ENCODE data around the gene TGIF1. TPM values are rescaled to one million over a fixed set of nuclear protein-coding genes. Genes with fewer than 3 reads are reported as not detected.

TGIF1 gene
- total RNA-seq, 1 donor: 56.0 TPM

DNA sequence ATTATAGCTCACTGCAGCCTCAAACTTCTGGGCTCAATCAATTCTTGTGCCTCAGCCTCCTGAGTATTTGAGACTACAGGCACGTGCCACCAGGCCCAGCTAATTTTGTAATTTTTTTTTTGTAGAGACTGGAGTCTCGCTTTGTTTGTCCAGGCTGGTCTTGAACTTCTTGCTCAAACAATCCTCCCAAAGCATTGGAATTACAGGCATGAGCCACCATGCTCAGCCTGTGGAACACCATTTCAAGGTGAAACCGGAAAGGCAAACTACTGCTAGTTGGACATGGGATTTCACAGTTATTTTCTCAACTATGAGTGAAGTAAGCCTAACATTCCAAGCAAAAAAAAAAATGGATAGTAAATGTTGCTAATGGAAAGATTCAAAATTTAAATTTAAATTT is 20.9 kb upstream of the TGIF1 start:
- DNase-seq (ENCODE audit: low read depth in 2 of 3, low spot score in 2 of 3): no peak

DNA sequence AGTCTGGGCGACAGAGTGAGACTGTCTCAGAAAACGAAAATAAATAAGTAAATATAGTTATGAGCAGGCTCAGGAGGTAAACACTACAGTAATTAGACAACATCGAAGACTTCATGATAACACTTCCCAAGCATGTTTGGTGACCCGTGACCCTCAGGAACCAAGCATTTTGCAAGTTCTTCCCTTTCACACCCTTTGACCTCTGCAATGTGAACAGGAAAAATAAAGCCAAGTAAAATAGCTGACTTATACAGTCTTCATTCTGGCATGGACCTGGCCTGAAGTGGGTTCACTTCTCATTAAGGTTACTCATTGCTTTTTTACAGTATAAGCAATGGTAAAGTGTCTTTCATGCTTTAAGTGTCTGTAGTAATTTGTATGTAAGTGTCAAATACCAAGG is 15.3 kb upstream of the TGIF1 start:
- no peak for DNase-seq (ENCODE audit: low read depth in 2 of 3, low spot score in 2 of 3)

GRCh38 chr18:3440341-3440740 is 9.6 kb upstream of the TGIF1 start:
- DNase-seq (ENCODE audit: low read depth in 2 of 3, low spot score in 2 of 3): no peak

DNA sequence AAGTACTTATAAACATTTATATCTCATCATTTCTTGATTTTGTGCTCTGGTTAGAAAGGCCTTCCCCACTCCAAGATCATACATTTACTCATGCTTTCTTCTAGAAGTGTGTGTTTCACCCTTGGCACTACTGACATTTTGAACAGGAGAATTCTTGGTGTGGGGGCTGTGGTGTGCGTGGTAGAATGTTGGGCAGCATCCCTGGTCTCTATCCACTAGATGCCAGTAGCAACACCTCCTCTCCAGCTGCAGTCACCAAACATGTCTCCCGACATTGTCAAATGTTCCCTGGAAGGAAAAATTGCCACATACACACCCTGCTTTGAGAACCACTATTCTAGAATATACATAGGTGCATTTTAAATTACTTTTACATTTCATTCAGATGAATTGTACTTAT is 8.7 kb upstream of the TGIF1 start:
- DNase-seq (ENCODE audit: low read depth in 2 of 3, low spot score in 2 of 3): peak in 1 of 3 donors; percentile 56

DNA sequence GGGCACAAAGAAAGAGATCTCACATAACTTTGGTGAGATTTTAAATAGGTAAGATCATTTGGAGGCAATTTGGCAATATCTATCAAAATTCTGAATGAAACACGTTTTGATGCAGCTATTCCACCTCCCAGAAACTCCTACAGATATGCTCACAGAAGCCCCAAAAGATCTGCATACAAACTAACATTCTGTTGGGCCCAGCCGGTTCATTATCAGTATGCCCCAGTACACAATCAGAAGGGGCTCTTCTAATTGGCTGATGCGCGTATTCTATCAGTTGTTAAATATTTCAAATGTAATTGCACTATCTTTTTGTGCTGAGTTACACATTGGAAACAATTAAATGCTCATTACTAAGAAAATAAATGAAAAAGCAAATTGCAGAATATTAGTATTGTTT is 7.1 kb upstream of the TGIF1 start:
- DNase-seq (ENCODE audit: low read depth in 2 of 3, low spot score in 2 of 3): no peak

GRCh38 chr18:3444296-3444695 is 5.7 kb upstream of the TGIF1 start:
- DNase-seq (ENCODE audit: low read depth in 2 of 3, low spot score in 2 of 3): no peak

GRCh38 chr18:3444954-3445353 is 5.0 kb upstream of the TGIF1 start:
- no peak for DNase-seq (ENCODE audit: low read depth in 2 of 3, low spot score in 2 of 3)

- DNase-seq (ENCODE audit: low read depth in 2 of 3, low spot score in 2 of 3): no peak
Observed at GRCh38 chr18:3447068-3447894, 2.7 kb upstream of the TGIF1 start.

GRCh38 chr18:3447895-3448837 is 1.8 kb upstream of the TGIF1 start:
- DNase-seq (ENCODE audit: low read depth in 2 of 3, low spot score in 2 of 3): peak; percentile 74 to 96 (median 95)

DNA sequence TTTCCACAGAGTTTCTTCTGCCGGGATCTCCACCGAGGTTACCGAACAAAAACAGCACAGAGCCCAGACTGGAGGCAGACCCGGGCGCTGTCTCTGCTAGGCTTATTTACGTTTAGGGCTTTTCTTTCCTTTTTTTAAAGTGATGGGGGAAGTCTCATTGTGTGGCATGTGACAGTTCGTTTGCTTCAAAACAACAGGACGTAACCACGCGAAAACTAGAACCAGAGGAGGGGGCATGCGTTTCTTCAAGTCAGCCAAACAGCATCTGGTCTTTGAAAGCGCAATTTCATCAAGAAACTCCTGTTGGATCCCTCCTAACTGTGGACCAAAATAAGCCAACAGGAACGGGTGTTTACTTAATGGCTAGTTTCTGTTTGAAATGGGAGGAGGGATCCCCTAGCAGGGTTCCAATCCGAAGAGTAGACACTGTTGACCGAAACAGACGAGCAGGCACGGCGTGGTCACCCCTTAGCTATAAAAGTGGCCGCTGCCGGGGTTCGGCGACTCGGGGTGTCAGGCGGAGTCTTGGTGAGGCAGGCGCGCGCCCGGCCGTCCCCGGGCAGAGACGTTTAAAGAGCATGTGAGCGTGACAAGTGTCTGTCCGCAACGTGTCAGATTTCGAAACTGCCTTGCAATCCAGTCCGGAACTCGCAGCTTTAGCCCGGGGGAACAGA is 997 bp upstream of the TGIF1 start:
- peak; percentile 69 to 91 (median 88) for DNase-seq (ENCODE audit: low read depth in 2 of 3, low spot score in 2 of 3)

DNA sequence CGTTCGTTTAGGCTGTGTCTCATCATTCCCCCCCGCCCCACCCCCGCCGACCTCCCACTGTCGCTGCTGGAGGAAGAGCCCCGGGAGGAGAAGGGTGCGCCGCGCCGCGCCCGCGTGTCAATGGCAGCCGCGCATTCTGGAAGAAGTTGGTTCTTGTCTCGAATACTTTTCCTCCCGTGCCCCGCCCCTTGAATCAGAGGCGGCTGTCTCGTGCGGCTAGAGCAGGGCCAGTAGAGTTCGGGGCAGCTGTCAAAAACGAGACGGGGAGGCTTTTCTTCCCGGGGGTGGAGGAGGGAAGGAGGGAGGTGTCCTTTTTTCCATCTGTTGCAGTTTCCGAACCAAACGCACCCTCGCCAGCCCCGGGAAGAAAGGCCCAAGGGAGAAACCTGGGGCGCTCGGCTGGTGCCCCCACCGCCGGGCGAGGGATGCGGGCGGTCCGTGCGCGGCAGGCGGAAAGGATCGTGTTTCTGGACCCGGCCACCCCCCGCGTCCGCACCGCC is 410 bp upstream of the TGIF1 start:
- no peak for DNase-seq (ENCODE audit: low read depth in 2 of 3, low spot score in 2 of 3)

DNA sequence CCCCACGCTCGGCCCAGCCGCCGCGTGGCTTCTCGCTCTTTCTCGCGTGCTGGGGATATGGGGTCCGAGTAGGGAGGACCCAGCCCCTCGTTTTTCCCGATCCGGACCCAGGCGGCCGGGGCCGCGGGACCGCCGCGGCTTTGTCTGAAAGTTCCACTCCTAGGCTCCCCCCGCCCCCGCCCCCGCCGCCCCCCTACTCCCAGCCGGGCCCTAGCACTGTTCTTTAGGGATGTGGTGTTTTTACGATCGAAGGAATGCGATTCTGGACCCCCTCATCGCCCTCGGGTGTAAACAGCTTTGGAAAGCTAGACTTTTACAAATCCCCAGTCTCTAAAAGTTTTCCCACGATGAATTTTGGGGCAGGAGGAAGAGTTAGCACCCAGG is 819 bp downstream of the TGIF1 start:
- no peak for DNase-seq (ENCODE audit: low read depth in 2 of 3, low spot score in 2 of 3)

- DNase-seq (ENCODE audit: low read depth in 2 of 3, low spot score in 2 of 3): peak; percentile 63 to 88 (median 83)
Observed at GRCh38 chr18:3451183-3451988, 1.4 kb downstream of the TGIF1 start.

DNA sequence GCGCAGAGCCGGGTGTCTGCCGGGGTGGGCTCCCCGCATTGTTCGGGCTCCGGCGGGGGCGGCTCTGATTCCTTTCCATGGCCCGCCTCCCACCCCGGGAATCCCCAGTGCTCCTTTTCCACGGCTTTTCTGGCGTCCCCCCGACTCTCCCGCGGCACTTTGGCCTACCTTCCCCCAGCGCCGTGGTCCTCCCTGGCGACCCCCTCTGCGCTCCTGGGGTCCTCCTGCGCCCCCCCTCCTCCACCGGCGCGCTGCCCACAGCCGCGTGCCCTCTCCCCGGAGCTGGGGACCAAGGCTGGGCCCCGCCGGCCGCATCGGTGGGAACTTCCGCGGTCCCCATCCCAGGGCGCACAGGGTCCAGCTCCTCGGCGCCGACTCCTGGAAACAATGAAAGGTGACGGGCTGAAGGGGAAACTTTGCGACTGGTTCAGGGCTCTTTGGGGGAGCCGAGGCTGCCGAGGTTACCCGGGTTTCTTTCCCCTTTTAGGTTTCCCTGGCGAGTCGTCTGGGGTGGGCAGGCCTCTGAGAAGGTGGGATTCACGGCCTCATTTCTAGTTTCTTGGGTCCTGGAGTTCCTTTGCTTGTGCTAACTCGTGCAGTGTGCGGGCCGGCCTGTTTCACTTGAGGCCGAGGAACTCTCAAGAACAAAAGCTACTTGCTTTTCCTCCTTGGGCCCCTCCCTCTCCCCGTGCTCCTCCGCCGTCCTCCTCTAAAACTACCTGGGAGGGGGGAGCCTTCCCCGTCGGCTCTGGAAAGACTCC is 2.2 kb downstream of the TGIF1 start:
- DNase-seq (ENCODE audit: low read depth in 2 of 3, low spot score in 2 of 3): no peak

GRCh38 chr18:3452750-3453539 is 3.0 kb downstream of the TGIF1 start:
- no peak for DNase-seq (ENCODE audit: low read depth in 2 of 3, low spot score in 2 of 3)

- peak in 1 of 3 donors; percentile 22 for DNase-seq (ENCODE audit: low read depth in 2 of 3, low spot score in 2 of 3)
Observed at GRCh38 chr18:3453540-3454364, 3.8 kb downstream of the TGIF1 start.

GRCh38 chr18:3454365-3455089 is 4.6 kb downstream of the TGIF1 start:
- DNase-seq (ENCODE audit: low read depth in 2 of 3, low spot score in 2 of 3): peak in 2 of 3 donors; percentile 59 to 63

Data from hematopoietic multipotent progenitor cell (in vitro differentiated cells).